ENCODE results near the gene FAM135A. TPM values are rescaled to one million over a fixed set of nuclear protein-coding genes. Genes with fewer than 3 reads are reported as not detected.
"Not testable (repeated sequence)": the region's sequence is repeated elsewhere in the genome, so short reads cannot be mapped to it uniquely, and the experiment has no call there.

Gene FAM135A
- total and polyA plus RNA-seq, 2 donors from 2014 or later: 8.5 to 48.4 TPM

DNA sequence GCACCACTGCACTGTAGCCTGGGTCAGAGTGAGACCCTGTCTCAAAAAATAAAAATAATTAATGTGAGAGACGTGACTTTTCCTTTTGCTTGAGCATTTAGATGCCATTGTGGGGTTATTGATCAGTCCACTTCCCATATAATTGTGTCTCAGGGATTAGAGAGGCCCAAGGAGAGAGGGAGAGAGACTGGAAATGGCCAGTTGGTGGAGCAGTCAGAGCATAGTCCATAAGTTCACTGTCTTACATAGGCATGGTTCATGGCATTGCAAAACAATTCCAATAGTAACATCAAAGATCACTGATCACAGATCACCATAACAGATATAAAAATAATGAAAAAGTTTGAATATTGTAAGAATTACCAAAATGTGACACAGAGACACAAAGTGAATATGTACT, 138.3 kb downstream of the FAM135A start:
- intact Hi-C loops (cut with DNase I): no loop called here
- no peak for DNase-seq
- no peak for FAIRE-seq
- no peaks in the 10 kb centered on the region for H3K9me3 ChIP-seq (ENCODE audit: control insufficient read depth in 2 of 3, insufficient read depth in 1 of 3, low read length in 3 of 3)
- TF ChIP-seq, protein P1, sequence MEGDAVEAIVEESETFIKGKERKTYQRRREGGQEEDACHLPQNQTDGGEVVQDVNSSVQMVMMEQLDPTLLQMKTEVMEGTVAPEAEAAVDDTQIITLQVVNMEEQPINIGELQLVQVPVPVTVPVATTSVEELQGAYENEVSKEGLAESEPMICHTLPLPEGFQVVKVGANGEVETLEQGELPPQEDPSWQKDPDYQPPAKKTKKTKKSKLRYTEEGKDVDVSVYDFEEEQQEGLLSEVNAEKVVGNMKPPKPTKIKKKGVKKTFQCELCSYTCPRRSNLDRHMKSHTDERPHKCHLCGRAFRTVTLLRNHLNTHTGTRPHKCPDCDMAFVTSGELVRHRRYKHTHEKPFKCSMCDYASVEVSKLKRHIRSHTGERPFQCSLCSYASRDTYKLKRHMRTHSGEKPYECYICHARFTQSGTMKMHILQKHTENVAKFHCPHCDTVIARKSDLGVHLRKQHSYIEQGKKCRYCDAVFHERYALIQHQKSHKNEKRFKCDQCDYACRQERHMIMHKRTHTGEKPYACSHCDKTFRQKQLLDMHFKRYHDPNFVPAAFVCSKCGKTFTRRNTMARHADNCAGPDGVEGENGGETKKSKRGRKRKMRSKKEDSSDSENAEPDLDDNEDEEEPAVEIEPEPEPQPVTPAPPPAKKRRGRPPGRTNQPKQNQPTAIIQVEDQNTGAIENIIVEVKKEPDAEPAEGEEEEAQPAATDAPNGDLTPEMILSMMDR (IDR thresholded peaks at IDR 0.05; ENCODE audit: borderline replicate concordance, extremely low read depth, insufficient read depth): no peak
- H3K4me3 ChIP-seq (ENCODE audit: low read length in 3 of 3): no peak overlapping the region
- H3K27me3 ChIP-seq (ENCODE audit: control insufficient read depth, insufficient read depth, low read length): no peaks in the 10 kb centered on the region
- H3K36me3 ChIP-seq (ENCODE audit: control insufficient read depth in 2 of 3, insufficient read depth in 3 of 3, low read length in 3 of 3): no peaks in the 10 kb centered on the region
- no peak overlapping the region for H3K27ac ChIP-seq (ENCODE audit: low read depth in 2 of 2, low read length in 2 of 2)
- H3K4me1 ChIP-seq (ENCODE audit: control insufficient read depth in 2 of 3, insufficient read depth in 2 of 3, low read depth in 1 of 3, low read length in 3 of 3): no peaks in the 10 kb centered on the region
- H3K9ac ChIP-seq (ENCODE audit: low read length in 3 of 3): no peak overlapping the region

DNA sequence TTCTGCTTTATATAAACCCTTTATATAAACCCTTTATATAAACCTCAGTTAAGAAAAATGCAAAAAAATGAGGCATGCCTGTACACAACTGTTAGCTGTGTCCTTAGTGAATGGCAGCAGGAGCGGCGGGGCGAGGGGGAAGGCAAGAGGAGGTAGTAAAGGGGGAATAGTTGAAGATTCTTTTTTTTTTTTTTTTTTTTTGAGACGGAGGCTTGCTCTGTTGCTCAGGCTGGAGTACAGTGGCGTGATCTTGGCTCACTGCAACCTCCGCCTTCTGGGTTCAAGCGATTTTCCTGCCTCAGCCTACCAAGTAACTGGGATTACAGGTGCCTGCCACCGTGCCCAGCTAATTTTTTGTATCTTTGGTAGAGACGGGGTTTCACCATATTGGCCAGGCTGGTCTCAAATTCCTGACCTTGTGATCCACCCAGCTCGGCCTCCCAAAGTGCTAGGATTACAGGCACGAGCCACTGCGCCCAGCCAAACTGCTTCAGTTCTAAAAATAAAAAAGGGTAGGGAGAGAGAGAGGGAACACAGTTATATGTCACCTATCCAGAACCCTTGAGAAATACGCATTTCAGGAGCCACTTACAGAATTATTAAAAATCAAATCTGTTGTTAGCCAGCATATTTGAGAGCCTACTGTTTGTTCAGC, 139.1 kb downstream of the FAM135A start:
- intact Hi-C loops (cut with DNase I); H3K4me1 ChIP-seq (ENCODE audit: control insufficient read depth in 2 of 3, insufficient read depth in 2 of 3, low read depth in 1 of 3, low read length in 3 of 3); H3K9ac ChIP-seq (ENCODE audit: low read length in 3 of 3); FAIRE-seq; H3K27me3 ChIP-seq (ENCODE audit: control insufficient read depth, insufficient read depth, low read length); H3K36me3 ChIP-seq (ENCODE audit: control insufficient read depth in 2 of 3, insufficient read depth in 3 of 3, low read length in 3 of 3); H3K27ac ChIP-seq (ENCODE audit: low read depth in 2 of 2, low read length in 2 of 2); H3K4me3 ChIP-seq (ENCODE audit: low read length in 3 of 3); H3K9me3 ChIP-seq (ENCODE audit: control insufficient read depth in 2 of 3, insufficient read depth in 1 of 3, low read length in 3 of 3); DNase-seq: not testable (repeated sequence)

- H3K4me1 ChIP-seq (ENCODE audit: control insufficient read depth in 2 of 3, insufficient read depth in 2 of 3, low read depth in 1 of 3, low read length in 3 of 3): no peaks in the 10 kb centered on the region
- DNase-seq (no peak), FAIRE-seq (no peak)
- H3K27me3 ChIP-seq (ENCODE audit: control insufficient read depth, insufficient read depth, low read length): no peaks in the 10 kb centered on the region
- no peak overlapping the region for H3K27ac ChIP-seq (ENCODE audit: low read depth in 2 of 2, low read length in 2 of 2)
- H3K36me3 ChIP-seq (ENCODE audit: control insufficient read depth in 2 of 3, insufficient read depth in 3 of 3, low read length in 3 of 3): no peaks in the 10 kb centered on the region
- no peak overlapping the region for H3K4me3 ChIP-seq (ENCODE audit: low read length in 3 of 3)
- intact Hi-C loops (cut with DNase I): no loop called here
- no peaks in the 10 kb centered on the region for H3K9me3 ChIP-seq (ENCODE audit: control insufficient read depth in 2 of 3, insufficient read depth in 1 of 3, low read length in 3 of 3)
- TF ChIP-seq, protein P1 (IDR thresholded peaks at IDR 0.05; ENCODE audit: borderline replicate concordance, extremely low read depth, insufficient read depth): no peak
- no peak overlapping the region for H3K9ac ChIP-seq (ENCODE audit: low read length in 3 of 3)
Observed at GRCh38 chr6:70552974-70553373, 139.7 kb downstream of the FAM135A start.

DNA sequence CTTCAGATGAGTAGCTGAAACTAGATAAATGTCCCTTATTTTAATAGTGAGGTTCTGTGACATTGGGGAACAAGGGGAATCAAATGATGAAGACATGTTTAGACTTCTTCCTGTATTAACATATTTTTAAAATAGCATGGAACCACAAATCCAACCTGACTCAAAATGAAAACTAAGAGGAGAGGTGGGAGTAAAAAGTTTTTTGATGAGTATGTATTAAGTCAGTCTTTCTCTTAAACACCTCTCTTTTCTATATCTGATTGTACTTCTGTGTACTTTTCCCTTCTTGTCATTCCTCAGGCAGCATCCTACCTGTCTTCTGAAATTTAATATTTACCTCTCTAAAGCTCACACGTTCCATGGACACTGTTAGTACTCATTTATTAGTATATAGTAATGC, 144.7 kb downstream of the FAM135A start:
- Histone ChIP-seq H3K27me3 (ENCODE audit: control insufficient read depth, insufficient read depth, low read length) (no peaks in the 10 kb centered on the region), H3K4me1 (ENCODE audit: control insufficient read depth in 2 of 3, insufficient read depth in 2 of 3, low read depth in 1 of 3, low read length in 3 of 3) (no peaks in the 10 kb centered on the region), H3K9me3 (ENCODE audit: control insufficient read depth in 2 of 3, insufficient read depth in 1 of 3, low read length in 3 of 3) (no peaks in the 10 kb centered on the region), H3K4me3 (ENCODE audit: low read length in 3 of 3) (no peak overlapping the region), H3K9ac (ENCODE audit: low read length in 3 of 3) (no peak overlapping the region), H3K27ac (ENCODE audit: low read depth in 2 of 2, low read length in 2 of 2) (no peak overlapping the region), H3K36me3 (ENCODE audit: control insufficient read depth in 2 of 3, insufficient read depth in 3 of 3, low read length in 3 of 3) (no peaks in the 10 kb centered on the region)
- intact Hi-C loops (cut with DNase I): no loop called here
- TF ChIP-seq, protein P1 (IDR thresholded peaks at IDR 0.05; ENCODE audit: borderline replicate concordance, extremely low read depth, insufficient read depth): no peak
- DNase-seq (no peak), FAIRE-seq (no peak)

DNA sequence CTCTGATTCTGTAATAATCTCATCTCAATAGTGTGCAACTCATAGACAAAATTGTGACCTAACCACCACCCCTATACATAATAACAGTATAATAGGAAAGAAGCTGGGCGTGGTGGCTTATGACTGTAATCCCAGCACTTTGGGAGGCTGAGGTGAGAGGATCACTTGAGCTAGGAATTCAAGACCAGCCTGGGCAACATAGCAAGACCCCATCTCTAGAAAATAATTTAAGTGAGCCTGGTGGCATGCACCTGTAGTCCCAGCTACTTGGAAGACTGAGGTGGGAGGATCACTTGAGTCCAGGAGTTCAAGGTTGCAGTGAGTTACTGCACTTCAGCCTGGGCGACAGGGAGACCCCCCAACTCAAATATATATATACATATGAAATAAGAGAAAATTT, 149.1 kb downstream of the FAM135A start:
- FAIRE-seq; H3K36me3 ChIP-seq (ENCODE audit: control insufficient read depth in 2 of 3, insufficient read depth in 3 of 3, low read length in 3 of 3); H3K27ac ChIP-seq (ENCODE audit: low read depth in 2 of 2, low read length in 2 of 2); intact Hi-C loops (cut with DNase I); H3K9me3 ChIP-seq (ENCODE audit: control insufficient read depth in 2 of 3, insufficient read depth in 1 of 3, low read length in 3 of 3); H3K27me3 ChIP-seq (ENCODE audit: control insufficient read depth, insufficient read depth, low read length); H3K4me1 ChIP-seq (ENCODE audit: control insufficient read depth in 2 of 3, insufficient read depth in 2 of 3, low read depth in 1 of 3, low read length in 3 of 3); DNase-seq; H3K4me3 ChIP-seq (ENCODE audit: low read length in 3 of 3); H3K9ac ChIP-seq (ENCODE audit: low read length in 3 of 3): not testable (repeated sequence)
